ENCODE data around the gene EPHB1.

DNA sequence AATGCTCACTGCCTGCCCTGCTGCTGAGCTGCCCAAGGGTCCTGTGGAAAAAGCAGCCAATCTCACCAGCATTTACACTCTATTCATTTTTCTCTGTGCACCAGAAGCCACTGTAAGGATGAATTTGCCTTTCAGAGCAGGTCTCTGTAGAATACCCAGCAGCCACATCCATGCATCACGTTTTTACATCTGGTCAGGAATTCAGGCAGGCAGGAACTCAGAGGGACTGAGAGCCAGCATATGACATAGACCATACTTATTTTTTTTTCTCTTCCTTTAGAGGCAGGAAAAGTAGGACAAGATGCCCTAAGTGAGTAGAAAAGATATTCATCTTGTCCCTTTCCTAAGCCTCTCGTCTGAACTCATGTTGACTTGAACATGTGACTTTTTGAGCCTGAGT, 292.7 kb downstream of the EPHB1 start:
- no peak for TF ChIP-seq TAF1 (IDR thresholded peaks at IDR 0.05; ENCODE audit: borderline replicate concordance, insufficient read depth, low read length)
- TF ChIP-seq, protein P1, sequence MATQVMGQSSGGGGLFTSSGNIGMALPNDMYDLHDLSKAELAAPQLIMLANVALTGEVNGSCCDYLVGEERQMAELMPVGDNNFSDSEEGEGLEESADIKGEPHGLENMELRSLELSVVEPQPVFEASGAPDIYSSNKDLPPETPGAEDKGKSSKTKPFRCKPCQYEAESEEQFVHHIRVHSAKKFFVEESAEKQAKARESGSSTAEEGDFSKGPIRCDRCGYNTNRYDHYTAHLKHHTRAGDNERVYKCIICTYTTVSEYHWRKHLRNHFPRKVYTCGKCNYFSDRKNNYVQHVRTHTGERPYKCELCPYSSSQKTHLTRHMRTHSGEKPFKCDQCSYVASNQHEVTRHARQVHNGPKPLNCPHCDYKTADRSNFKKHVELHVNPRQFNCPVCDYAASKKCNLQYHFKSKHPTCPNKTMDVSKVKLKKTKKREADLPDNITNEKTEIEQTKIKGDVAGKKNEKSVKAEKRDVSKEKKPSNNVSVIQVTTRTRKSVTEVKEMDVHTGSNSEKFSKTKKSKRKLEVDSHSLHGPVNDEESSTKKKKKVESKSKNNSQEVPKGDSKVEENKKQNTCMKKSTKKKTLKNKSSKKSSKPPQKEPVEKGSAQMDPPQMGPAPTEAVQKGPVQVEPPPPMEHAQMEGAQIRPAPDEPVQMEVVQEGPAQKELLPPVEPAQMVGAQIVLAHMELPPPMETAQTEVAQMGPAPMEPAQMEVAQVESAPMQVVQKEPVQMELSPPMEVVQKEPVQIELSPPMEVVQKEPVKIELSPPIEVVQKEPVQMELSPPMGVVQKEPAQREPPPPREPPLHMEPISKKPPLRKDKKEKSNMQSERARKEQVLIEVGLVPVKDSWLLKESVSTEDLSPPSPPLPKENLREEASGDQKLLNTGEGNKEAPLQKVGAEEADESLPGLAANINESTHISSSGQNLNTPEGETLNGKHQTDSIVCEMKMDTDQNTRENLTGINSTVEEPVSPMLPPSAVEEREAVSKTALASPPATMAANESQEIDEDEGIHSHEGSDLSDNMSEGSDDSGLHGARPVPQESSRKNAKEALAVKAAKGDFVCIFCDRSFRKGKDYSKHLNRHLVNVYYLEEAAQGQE (IDR thresholded peaks at IDR 0.05; ENCODE audit: insufficient read depth in 1 of 2, low read depth in 2 of 2, low read length in 2 of 2), result no peak
- TF ChIP-seq POLR2AphosphoS5 (IDR thresholded peaks at IDR 0.05; ENCODE audit: low read depth, low read length), result no peak
- TF ChIP-seq SIN3A (IDR thresholded peaks at IDR 0.05; ENCODE audit: borderline replicate concordance, insufficient read depth, low read length), result no peak
- TF ChIP-seq FOXP2 (optimal IDR thresholded peaks at IDR 0.05; ENCODE audit: borderline replicate concordance, extremely low read depth, extremely low read length, insufficient read depth), result no peak

All from PFSK-1 (cell line).